ENCODE data around the gene SRGAP1. TPM values are rescaled to one million over a fixed set of nuclear protein-coding genes. Genes with fewer than 3 reads are reported as not detected.

The SRGAP1 gene
- total and polyA plus RNA-seq, 2 of the 8 experiments (the other 6 are each of a cell fraction or from before 2014, with no cell fraction given) = 3.2 to 7.3 TPM

DNA sequence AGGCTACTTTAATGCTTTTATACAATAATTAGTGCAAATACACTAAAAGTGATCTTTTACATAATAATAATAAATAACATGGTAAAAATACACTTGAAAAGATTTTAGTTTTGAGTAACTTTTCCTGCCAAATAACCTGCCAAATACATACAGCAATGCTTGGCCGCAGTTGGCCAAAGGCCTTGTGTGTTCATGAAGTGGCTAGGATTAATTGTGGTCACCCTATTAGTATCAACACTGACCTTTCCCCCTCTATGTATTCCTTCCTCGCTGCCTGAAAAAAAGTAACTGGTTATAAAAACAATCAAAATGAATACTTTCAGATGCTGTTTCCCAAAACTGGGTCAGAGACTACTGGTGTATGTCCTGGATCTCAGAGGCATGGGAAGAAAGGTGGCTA, 343.3 kb downstream of the SRGAP1 start (continued):
- TF ChIP-seq, protein P1, sequence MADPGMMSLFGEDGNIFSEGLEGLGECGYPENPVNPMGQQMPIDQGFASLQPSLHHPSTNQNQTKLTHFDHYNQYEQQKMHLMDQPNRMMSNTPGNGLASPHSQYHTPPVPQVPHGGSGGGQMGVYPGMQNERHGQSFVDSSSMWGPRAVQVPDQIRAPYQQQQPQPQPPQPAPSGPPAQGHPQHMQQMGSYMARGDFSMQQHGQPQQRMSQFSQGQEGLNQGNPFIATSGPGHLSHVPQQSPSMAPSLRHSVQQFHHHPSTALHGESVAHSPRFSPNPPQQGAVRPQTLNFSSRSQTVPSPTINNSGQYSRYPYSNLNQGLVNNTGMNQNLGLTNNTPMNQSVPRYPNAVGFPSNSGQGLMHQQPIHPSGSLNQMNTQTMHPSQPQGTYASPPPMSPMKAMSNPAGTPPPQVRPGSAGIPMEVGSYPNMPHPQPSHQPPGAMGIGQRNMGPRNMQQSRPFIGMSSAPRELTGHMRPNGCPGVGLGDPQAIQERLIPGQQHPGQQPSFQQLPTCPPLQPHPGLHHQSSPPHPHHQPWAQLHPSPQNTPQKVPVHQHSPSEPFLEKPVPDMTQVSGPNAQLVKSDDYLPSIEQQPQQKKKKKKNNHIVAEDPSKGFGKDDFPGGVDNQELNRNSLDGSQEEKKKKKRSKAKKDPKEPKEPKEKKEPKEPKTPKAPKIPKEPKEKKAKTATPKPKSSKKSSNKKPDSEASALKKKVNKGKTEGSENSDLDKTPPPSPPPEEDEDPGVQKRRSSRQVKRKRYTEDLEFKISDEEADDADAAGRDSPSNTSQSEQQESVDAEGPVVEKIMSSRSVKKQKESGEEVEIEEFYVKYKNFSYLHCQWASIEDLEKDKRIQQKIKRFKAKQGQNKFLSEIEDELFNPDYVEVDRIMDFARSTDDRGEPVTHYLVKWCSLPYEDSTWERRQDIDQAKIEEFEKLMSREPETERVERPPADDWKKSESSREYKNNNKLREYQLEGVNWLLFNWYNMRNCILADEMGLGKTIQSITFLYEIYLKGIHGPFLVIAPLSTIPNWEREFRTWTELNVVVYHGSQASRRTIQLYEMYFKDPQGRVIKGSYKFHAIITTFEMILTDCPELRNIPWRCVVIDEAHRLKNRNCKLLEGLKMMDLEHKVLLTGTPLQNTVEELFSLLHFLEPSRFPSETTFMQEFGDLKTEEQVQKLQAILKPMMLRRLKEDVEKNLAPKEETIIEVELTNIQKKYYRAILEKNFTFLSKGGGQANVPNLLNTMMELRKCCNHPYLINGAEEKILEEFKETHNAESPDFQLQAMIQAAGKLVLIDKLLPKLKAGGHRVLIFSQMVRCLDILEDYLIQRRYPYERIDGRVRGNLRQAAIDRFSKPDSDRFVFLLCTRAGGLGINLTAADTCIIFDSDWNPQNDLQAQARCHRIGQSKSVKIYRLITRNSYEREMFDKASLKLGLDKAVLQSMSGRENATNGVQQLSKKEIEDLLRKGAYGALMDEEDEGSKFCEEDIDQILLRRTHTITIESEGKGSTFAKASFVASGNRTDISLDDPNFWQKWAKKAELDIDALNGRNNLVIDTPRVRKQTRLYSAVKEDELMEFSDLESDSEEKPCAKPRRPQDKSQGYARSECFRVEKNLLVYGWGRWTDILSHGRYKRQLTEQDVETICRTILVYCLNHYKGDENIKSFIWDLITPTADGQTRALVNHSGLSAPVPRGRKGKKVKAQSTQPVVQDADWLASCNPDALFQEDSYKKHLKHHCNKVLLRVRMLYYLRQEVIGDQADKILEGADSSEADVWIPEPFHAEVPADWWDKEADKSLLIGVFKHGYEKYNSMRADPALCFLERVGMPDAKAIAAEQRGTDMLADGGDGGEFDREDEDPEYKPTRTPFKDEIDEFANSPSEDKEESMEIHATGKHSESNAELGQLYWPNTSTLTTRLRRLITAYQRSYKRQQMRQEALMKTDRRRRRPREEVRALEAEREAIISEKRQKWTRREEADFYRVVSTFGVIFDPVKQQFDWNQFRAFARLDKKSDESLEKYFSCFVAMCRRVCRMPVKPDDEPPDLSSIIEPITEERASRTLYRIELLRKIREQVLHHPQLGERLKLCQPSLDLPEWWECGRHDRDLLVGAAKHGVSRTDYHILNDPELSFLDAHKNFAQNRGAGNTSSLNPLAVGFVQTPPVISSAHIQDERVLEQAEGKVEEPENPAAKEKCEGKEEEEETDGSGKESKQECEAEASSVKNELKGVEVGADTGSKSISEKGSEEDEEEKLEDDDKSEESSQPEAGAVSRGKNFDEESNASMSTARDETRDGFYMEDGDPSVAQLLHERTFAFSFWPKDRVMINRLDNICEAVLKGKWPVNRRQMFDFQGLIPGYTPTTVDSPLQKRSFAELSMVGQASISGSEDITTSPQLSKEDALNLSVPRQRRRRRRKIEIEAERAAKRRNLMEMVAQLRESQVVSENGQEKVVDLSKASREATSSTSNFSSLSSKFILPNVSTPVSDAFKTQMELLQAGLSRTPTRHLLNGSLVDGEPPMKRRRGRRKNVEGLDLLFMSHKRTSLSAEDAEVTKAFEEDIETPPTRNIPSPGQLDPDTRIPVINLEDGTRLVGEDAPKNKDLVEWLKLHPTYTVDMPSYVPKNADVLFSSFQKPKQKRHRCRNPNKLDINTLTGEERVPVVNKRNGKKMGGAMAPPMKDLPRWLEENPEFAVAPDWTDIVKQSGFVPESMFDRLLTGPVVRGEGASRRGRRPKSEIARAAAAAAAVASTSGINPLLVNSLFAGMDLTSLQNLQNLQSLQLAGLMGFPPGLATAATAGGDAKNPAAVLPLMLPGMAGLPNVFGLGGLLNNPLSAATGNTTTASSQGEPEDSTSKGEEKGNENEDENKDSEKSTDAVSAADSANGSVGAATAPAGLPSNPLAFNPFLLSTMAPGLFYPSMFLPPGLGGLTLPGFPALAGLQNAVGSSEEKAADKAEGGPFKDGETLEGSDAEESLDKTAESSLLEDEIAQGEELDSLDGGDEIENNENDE (IDR thresholded peaks at IDR 0.05; ENCODE audit: insufficient replicate concordance, low read length) = no peak
- no peak for TF ChIP-seq SUZ12 (IDR thresholded peaks at IDR 0.05; ENCODE audit: low read length)
